ENCODE measurements around the gene MYL3. TPM values are rescaled to one million over a fixed set of nuclear protein-coding genes. Genes with fewer than 3 reads are reported as not detected.

Gene MYL3
- total RNA-seq, 1 experiment from 2014 or later: not detected

DNA sequence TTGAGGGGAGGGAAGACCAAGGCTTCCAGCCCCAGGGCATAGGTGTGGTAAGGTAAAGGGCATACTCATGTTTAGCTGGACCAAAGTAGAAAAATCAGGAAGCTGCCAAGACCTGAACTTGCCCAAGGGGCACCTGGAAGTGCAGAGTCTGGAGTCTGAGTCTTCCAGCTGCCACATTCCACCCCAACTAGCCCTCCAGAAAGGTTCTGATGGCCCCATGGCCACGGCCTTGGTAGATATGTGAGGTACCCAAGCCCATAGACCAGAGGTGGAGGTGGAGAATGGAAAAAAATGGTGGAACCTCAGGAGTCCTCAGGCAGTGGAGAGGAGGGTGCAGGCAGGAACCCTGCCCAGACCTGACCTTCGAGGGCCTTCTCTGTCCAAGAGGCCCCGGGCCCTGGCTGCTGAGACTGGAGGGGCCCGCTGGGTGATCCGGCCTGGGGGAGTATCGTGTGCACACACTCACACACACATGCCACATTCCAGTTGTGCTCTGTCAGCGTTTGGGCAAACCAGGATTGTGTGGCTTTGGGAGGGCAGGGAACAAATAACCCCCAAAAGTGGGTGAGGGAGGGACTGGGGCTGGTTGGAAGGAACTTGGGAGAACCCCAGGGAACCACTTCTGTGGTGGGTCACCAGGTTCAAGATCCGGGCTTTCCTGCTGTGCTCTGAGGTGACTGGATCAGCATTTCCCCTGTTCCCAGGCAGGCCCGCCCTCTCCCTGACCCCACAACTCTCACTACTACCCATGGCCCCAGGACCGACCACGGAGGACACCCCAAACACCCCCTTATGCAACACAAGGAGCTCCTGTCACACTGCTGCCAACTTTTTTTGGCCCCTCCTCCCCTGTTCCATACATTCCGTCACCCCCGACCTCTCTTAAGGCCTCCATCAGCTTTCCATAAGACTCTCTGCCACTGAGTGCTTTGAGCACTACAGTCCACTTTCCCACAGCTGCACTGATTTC is 11.6 kb downstream of the MYL3 start:
- DNase-seq (ENCODE audit: low spot score): no peak

DNA sequence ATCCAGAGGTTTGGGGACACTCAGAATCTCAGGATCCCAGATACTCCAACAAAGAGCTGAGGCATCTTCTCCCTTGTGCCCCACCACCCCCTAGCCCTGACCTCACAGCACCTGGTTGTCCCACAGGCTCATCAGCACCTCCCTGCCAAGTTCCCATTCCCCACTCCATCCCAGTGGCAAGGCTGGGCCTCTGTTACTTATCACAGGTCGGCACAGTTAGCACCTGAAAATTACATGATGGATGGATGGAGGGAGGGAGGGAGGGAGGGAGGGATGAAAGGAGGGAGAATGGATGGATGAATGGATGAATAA is 12.8 kb downstream of the MYL3 start:
- DNase-seq (ENCODE audit: low spot score): no peak

DNA sequence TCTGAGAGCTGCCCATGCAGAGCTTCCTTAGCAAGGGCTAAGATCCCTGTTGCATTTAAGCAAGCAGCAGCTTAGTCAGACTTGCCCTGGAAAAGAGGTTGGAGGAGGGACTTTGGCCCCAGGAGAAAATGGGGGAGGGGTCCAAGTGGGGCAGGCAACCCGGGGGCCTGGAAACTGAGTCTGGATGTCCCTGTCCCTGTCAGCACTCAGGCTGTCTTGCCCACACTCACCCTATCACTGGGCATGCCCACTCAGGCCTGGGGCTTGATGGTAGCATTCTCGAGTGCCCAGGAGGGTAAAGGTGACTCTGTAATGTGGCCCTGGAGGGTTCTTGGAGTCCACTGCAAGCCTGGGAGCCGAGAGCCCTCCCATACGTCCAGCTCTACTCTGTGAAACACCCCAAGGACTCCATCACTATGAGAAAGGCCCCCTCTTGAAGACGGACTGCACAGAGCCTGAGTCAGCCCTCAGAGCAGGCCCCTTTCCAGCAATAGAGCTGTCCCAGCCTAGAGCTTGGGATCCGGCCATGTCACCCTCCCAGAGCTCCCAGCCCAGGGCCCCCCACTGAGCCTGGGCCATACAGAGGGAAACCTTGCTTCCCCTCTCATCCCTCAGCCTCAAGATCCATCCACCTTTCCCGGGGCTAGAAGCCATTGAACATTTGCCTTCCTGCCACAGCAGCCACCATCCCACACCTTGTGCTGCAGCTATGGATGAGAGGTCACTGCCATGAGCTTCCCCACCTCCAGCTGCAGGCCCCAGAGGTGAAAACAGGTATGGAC is 13.4 kb downstream of the MYL3 start:
- DNase-seq (ENCODE audit: low spot score): no peak

DNA sequence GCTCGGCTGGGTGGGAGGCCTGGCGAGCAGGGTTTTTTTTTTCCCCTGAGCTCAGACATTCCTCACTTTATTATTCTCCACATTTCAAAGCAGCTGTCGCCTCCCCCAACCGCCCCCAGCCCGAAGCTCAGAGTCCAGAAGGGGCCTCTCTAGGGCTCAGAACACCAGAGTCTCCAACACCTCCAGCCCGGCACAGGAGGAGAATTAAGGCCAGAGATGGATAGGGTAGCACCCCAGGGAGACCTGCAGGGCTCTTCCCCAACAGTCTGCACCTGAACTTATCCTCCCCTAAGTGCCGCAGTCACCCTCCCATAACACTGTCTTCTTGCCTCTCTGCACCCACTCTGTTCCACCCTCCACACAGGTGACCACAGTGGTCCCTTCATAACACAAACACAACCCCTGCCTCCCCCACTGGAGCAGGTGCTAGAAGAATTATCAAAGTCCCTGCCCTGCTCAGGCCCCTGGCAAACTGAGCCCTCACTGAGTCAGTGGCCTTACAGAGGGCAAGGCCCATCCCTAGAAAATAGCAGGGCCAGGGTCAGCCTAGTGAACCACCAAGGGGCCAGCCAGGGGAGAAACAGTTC is 14.1 kb downstream of the MYL3 start:
- DNase-seq (ENCODE audit: low spot score): no peak

DNA sequence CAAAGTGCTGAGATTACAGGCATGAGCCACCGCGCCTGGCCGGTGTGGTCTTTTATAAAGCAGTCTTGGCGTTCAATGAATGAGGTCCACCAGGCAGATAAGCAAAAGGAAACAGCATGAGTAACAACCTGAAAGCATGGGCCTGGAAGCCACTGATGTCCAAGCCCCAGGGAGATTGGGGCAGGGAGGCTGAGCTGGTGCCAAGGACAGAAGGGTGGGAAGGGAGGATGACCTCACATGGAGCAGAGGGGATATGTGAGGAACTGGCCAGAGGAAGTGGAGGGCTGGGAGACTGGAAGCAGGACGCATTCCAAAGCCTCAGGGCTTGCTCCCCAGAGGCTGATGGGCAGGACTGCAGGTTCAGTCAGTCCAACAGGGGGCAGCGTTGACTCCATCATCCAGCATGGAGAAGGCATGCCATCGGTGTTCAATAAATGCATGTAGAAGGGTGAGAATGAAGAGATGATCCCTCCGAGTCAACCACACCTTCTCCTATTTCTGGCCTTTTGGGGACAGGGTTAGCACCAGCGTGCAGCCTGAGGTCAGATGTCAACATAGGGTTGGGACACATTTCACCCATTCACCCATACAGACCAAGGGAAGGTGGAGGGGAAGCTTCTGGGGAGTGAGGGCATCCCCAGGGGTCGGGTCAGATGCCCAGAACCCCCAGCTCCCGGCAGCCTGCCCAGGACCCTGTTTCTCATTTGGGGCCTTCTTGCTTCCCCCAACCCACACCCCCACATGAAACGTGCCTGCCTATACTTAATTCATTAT is 14.8 kb downstream of the MYL3 start:
- DNase-seq (ENCODE audit: low spot score): peak; percentile 8

DNA sequence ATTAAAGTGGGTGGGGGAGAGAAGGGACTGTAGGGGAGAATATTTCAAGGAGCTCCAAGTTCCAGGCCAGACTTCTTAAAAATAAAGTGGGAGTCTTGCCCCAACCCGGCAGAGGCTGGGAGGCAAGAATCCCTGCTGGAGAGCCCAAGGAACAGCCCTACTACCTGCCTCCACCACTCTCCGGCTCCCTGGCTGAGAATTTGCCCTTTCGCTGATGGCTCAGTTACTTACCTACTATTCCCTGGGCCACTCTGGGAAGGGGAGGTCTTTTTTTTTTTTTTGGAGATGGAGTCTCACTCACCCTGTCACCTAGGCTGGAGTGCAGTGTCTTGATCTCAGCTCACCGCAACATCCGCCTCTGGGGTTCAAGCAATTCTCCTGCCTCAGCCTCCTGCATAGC is 15.5 kb downstream of the MYL3 start:
- DNase-seq (ENCODE audit: low spot score): no peak

DNA sequence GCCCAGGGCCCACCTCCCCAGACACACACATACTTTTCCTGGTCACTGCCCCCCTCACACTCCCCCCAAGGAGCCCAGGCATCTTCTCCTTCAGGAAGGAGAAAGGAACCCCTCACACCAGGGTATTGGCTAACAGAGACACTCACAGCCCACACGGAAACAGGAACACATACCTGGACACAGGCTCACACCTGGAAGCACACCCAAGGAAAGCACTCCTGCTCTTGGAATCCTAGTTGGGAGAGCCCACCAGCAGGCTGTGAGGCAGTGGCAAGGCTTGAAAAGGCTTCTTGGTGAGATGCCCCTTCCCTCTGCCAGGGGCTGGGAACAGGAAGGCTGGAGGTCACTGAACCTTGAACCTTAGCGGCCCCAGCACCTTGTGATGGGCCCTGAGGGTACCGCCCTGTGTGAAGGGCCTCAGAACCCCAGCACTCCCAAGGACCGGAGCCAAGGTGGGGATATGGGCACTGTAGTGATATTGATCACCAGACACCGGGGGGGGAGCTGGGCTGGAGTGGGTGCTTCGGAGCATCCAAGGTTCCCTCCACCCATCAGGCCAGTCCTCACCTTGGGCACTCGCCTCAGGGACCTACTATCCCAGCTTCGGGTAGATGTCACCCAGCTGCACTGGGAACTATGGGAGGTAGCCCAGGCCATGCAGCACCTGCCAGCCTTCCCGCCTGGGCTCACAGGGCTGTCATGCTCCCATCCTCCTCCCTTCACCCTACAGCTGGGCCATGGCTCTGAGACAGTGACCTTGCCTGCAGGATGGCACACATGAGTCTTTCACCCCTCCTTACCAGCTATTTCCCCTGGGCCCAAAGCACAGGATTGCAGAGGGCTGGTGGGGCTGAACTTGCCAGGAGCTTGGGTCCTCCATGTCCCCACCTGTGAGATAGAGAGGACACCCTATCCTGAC is 16.4 kb downstream of the MYL3 start:
- no peak for DNase-seq (ENCODE audit: low spot score)

DNA sequence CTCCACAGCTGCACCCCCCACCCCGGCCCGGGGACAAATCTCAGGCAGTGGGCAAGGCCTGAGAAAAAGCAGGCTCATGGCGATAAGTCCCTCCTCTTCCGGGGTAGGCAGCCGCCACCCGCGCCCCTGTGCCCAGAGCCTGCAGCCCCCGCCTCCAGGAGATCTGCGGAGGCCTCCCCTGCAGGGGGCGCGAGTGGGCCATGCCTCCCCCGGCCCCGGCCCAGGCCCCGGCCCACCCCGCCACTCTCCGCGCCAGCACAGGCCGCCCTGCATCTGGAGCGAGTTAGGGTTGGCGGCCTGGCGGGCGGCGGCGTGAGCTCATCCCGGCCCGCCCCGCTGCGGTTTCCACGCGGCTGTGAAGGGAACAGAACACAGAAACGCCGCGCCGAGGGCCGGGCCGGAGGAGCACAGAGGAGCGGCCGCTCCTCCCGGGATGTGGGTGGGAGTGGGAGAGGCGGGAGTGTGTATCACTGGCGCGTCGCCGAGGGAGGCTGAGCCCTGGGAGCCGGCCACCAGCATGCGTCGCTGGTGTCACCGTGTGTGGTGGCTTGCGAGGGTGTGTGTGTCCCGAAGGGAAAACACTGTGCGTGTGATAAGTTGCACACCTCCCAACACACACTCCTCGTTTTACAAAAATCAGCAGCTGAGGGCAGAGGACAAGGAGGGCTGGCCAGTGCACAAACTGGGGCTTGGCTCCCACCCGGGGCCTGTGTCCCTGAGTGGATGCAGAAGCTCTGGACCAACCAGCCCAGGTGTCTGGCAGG is 17.2 kb downstream of the MYL3 start:
- peak; percentile 23 for DNase-seq (ENCODE audit: low spot score)

DNA sequence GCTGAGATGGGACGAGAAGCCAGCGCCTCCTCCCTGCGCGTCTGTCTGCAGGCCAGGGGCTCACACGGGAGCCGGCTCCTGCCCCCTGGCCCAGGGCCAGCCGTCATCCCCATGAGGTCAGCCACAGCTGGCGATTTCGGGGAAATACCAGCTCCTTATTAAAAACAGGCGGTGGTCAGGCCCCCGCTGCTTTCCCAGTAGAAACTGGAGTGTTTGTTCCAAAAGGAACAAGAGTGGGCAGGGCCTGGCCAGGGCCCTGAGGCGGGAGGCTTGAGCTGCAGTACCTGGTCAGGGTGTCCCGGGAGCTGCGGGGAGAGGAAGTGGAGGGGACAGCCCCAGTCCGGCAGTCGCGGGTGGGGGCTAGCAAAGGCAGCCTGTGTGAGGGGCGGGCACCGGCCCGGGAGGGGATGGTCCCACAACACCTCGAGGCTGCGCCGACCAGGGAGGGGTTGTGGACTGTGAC is 17.8 kb downstream of the MYL3 start:
- DNase-seq (ENCODE audit: low spot score): peak; percentile 22

DNA sequence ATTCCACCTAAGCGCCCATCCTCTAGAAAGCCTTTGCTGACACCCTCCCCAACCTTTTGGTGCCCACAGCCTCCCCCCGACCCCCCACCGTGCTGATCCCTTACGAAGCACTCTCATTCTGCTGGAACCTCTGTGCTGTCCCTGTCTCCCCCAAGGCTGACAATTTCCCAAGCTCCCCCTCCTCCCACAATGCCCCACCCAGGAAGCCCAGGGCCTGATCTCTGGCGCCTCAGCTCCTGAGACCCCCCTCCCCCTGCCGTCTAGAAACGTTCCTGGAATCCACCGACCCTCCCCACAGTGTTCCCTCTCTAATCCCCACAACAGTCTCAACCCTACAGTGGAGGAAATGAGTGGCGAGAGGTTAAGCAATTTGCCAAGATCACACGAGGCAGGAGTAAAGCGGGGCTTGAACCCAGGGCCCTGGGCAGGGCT is 18.3 kb downstream of the MYL3 start:
- no peak for DNase-seq (ENCODE audit: low spot score)

DNA sequence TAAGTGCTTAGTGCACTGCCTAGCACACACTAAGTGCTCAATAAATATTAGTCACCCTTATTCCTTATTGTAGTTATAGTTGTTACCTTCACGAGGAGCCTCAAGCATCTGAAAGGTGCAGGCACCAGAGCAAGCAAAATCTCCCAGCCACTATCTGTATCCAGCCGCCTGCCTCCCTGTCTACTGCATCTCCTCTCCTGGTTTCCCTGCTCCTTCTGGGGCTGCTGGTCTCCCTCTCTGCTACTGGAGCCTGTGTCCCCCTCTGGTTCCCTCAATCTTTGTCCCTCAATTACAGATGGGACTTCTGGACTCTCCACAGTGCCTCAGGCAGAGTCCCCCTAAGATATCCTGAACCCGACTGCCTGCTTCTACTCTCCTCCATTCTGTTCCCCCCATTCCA is 18.8 kb downstream of the MYL3 start:
- no peak for DNase-seq (ENCODE audit: low spot score)

DNA sequence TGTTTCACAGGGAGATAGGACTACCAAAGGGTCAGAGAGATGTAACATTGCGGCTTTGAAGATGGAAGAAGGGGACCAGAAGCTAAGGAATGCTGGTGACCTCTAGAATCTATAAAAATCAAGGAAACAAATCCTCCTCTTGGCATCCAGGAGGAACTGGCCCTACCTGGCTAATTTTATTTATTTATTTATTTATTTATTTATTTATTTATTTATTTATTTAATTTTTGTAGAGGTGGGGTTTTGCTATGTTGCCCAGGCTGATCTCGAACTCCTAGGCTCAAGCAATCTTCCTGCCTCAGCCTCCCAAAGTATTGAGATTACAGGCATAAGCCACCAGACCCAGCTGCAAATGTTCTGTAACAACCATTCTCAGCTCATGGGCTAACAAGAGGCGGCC is 19.7 kb downstream of the MYL3 start:
- DNase-seq (ENCODE audit: low spot score): no peak

DNA sequence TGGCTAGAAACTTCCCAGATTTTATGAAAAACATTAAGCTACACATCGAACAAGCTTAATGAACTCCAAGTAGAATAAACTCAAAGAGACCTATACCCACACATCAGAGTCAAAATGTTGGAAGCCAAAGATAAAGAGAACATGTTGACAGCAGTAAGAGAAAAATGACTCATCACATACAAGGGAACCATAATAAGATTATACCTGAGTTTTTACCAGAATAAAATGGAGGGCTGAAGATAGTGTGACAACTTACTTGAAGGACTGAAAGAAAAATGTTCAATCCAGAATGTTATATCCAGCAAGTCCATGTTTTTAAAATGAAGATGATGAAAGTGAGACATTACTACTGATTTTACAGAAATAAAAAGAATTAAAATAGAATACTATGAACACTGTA is 22.8 kb downstream of the MYL3 start:
- DNase-seq (ENCODE audit: low spot score): no peak

DNA sequence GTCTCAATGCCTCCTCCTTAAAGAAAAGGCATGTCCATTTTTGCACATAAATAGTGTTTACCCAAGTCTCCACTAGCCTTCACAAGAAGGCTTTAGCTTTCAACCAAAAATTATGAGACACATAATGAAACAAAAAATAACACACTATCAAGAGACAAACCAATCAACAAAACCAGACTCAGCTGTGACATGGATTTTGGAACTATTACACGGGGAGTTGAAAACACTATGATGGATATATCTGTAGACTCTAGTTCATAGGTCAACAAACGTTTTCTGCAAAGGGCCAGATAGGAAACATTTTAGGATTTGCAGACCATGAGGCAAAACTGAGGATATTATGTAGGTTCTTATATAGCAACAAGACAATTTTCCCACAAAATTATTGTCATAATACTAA is 24.9 kb downstream of the MYL3 start:
- DNase-seq (ENCODE audit: low spot score): no peak

DNA sequence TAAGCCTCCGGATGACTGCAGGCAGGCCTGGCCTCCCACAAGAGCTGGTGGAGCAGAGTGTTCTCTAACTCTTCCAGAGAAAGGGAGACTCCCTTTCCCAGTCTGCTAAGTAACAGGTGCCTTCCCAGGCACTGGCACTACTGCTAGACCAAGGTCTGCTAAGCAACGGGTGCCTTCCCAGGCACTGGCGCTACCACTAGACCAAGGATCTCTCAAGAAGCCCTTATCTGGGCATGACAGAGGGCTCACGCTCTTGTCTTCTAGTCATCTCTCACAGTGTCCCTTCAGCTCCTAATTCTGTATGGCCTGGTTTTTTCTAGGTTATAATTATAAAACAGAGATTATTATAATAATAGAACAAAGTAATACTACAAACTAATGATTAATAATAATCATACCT is 27.8 kb downstream of the MYL3 start:
- no peak for DNase-seq (ENCODE audit: low spot score)

DNA sequence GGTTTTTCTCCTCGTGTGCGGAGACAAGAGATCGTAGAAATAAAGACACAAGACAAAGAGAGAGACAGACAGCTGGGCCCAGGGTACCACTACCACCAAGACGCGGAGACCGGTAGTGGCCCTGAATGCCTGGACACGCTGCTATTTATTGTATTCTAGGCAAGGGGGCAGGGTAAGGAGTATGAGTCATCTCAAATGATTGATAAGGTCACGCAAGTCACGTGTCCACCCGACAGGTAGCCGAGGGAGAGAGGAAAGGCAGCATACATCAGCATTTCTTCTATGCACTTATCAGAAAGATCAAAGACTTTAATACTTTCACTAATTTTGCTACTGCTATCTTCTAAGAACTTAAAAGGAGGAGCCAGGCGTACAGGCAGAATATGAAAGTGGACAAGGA is 28.2 kb downstream of the MYL3 start:
- peak; percentile 7 for DNase-seq (ENCODE audit: low spot score)

DNA sequence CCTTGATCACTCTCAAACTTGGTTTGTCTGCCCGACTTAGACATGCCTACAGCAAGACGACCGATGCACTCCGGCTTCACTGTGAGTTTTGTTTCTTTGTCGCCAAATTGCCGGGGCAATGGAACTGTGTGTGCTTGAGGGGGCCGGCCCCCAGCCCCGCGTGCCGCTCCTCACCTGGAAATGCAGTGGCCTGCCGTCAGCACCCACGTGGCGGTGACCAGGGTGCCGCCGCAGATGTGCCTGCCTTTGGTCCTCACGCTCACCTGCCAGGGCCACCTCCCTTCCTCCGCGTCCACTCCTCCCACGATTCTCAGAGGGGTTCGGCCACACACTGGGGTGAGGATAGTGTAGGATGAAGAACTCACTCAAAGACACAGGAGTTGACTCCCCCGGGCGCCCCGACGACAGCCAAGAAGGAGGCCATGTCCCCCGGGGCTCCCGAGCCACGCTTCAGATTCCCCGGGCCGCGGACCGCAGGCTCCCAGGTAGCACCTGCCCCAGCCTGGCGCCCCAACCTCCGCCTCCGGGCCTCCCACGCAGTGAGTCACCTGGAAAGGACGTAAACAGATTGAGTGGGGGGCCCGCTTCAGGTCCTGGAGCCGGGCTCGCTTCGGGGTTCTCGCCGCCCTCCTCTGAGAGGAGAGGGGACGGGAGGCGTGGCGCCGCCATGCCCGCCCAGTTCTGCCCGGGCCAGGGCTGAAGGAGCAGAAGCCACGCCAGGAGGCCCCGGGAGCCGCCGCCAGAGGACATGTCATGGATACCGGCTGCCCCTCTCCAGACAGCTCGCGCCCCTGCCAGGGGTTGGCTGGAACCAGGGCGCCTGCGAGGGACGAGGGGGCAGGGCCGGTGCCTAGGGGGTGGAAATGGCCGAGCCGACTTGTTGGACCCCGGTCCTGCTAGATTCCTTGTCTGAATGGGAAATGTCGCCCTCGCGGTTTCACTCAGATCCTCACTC is 29.6 kb downstream of the MYL3 start:
- no peak for DNase-seq (ENCODE audit: low spot score)

DNA sequence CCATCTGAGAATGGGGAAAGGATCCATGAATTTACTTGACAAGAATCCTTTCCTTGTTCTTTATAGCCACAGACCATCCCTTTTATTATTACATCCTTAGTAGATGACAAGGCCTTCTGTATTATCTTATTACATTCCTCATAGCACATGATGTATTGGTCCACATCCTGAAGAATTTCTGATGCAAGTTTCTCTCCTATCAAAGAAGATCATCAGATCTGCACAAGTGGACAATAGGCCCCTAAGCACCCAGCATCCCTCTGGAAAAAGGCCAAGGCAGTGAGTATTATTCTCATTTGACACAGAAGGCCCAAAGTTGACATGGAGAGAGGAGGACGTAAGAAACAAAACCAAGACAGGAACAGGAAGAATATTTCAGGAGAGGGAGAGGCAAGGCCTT is 31.4 kb downstream of the MYL3 start:
- DNase-seq (ENCODE audit: low spot score): no peak

DNA sequence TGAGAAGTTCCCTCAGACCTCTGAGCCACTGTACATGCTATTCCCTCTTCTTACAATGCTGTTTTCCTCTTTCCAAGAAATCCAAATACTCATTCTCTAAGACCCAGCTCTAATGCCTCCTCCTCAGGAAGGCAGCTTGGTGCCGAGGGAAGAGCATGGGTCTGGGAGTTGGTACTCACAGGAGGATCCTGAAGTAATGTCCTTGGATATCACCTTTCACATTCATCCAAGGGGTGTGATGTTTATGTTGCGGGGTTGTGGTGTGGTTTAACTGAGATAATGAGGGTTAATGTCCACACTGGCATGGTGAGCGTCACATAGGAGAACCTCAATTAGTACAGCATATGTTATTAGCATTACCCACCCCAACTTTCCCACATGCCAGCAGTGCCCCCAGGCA is 31.9 kb downstream of the MYL3 start:
- DNase-seq (ENCODE audit: low spot score): no peak

Measured in HT-29 (cell line).